NCI-H1417 (cell line): Measurements from ENCODE around the gene DDX24.
"Not testable (repeated sequence)": the region's sequence is repeated elsewhere in the genome, so short reads cannot be mapped to it uniquely, and the experiment has no call there.

Experiments used
- DNase-seq, 3 experiments: peaks; one replicate each; lab custom pipeline; 2025; lab: John Stamatoyannopoulos, UW

The DDX24 gene

GRCh38 chr14:94081386-94081820 is 401 bp upstream of the DDX24 start:
- no peak for DNase-seq

GRCh38 chr14:94079891-94080620 is 946 bp downstream of the DDX24 start:
- DNase-seq, result no peak

- no peak for DNase-seq
These were observed 3.2 kb downstream of the DDX24 start for GRCh38 chr14:94077823-94078222.

GRCh38 chr14:94077111-94077821 is 3.7 kb downstream of the DDX24 start:
- DNase-seq, result no peak

GRCh38 chr14:94075008-94075407 is 6.0 kb downstream of the DDX24 start:
- DNase-seq, result no peak

- no peak for DNase-seq
These were observed 6.5 kb downstream of the DDX24 start for GRCh38 chr14:94074534-94074933.

- not testable (repeated sequence) for DNase-seq
These were observed 8.9 kb downstream of the DDX24 start for GRCh38 chr14:94072076-94072475.

GRCh38 chr14:94066089-94066676 is 14.8 kb downstream of the DDX24 start:
- peak in 1 of 3 experiments; percentile 13 for DNase-seq

- no peak for DNase-seq
These were observed 18.6 kb downstream of the DDX24 start for GRCh38 chr14:94062344-94062940.

GRCh38 chr14:94059998-94060397 is 21.0 kb downstream of the DDX24 start:
- DNase-seq, result no peak

GRCh38 chr14:94058674-94059138 is 22.3 kb downstream of the DDX24 start:
- DNase-seq, result no peak

GRCh38 chr14:94058128-94058673 is 22.8 kb downstream of the DDX24 start:
- DNase-seq, result no peak

GRCh38 chr14:94056579-94057308 is 24.3 kb downstream of the DDX24 start:
- no peak for DNase-seq

GRCh38 chr14:94054936-94055335 is 26.1 kb downstream of the DDX24 start:
- no peak for DNase-seq

- DNase-seq, result no peak
These were observed 26.6 kb downstream of the DDX24 start for GRCh38 chr14:94054401-94054800.

GRCh38 chr14:94052662-94053061 is 28.3 kb downstream of the DDX24 start:
- DNase-seq, result no peak

GRCh38 chr14:94052199-94052598 is 28.8 kb downstream of the DDX24 start:
- DNase-seq, result peak in 1 of 3 experiments; percentile 66

GRCh38 chr14:94051779-94052178 is 29.2 kb downstream of the DDX24 start:
- no peak for DNase-seq

- DNase-seq, result no peak
These were observed 29.9 kb downstream of the DDX24 start for GRCh38 chr14:94051115-94051514.

GRCh38 chr14:94050231-94050880 is 30.6 kb downstream of the DDX24 start:
- DNase-seq, result peak in 1 of 3 experiments; percentile 23

- no peak for DNase-seq
These were observed 31.4 kb downstream of the DDX24 start for GRCh38 chr14:94049625-94050023.
